Heart left ventricle (tissue), 13 donors: ENCODE data around the gene MUC4.

Source experiments
- POLR2A ChIP-seq, 2 donors: fragments of 450-650 bp; IDR thresholded peaks; one replicate each; pipeline ENCODE4 v1.6.1; 2017; ENCODE audit warnings: antibody characterized with exemption in 2 of 2, mild to moderate bottlenecking in 2 of 2, moderate library complexity in 2 of 2
- TF ChIP-seq, protein P1 (sequence below), 12 donors: fragments of 200-600 bp; sonication (generic) in 4 of 12; IDR thresholded peaks; one replicate each; pipeline versions ENCODE4 v1.5.0 to v1.8.0; 2018 to 2022; ENCODE audit warnings: antibody characterized with exemption in 12 of 12, mild to moderate bottlenecking in 5 of 12
- donor health status: ischemic (EF 13 %, LVEDD 7.1; RV severe dilation, severe dysfunction).
- donor health status: DM: no; HTN: yes; CAD: no.
- donor health status: DM: no; HTN: no; CAD: no.
- donor health status: ischemic (EF 25% LVEDD 6.9; RV normal size, moderate dysfunction).
- donor health status: ischemic (EF 25% LVEDD 5.7; RV mildly dilated, moderate dysfunction).
- donor health status: ischemic (EF 35%, LVEDD 5.7; RV mildly dilated, moderate dysfunction).
- donor health status: nonischemic (EF 11% LVEDD 7.7; RV severe dilation, severe dysfunction).
- donor health status: DM: yes; HTN: yes; CAD: no.
- donor health status: PGD.
- donor health status: ischemic (EF 29% LVEDD 5.4; RV normal size, mild dysfunction).
- donor health status: nonischemic (EF 23%, LVEDD 6.1; RV moderate dilation, normal function).

DNA sequence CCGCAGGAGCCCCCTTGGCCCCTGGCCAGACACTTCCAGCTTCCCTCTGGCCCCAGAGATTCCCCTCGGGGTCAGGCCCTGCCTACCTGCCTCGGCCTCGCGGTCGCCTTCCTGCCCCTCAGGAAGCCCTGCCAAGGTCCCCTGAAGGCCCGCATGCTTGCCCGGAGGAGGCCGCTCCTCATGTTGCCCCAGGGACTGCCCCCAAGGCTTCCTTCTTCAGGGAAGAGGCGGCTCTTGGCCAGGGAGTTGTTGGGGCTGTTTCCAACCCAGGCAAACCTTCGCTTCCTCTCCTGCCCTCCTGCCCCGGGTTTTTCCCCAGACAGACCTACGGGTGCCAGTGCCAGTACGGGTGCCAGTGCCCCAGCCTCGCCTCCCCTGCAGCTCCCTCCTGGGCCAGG lies 13.5 kb upstream of the MUC4 start:
- TF ChIP-seq, protein P1, sequence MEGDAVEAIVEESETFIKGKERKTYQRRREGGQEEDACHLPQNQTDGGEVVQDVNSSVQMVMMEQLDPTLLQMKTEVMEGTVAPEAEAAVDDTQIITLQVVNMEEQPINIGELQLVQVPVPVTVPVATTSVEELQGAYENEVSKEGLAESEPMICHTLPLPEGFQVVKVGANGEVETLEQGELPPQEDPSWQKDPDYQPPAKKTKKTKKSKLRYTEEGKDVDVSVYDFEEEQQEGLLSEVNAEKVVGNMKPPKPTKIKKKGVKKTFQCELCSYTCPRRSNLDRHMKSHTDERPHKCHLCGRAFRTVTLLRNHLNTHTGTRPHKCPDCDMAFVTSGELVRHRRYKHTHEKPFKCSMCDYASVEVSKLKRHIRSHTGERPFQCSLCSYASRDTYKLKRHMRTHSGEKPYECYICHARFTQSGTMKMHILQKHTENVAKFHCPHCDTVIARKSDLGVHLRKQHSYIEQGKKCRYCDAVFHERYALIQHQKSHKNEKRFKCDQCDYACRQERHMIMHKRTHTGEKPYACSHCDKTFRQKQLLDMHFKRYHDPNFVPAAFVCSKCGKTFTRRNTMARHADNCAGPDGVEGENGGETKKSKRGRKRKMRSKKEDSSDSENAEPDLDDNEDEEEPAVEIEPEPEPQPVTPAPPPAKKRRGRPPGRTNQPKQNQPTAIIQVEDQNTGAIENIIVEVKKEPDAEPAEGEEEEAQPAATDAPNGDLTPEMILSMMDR (IDR thresholded peaks at IDR 0.05): no peak
- no peak for TF ChIP-seq POLR2A (IDR thresholded peaks at IDR 0.05)
